Measurements from ENCODE around the gene HOXD1.

HOXD1 gene

DNA sequence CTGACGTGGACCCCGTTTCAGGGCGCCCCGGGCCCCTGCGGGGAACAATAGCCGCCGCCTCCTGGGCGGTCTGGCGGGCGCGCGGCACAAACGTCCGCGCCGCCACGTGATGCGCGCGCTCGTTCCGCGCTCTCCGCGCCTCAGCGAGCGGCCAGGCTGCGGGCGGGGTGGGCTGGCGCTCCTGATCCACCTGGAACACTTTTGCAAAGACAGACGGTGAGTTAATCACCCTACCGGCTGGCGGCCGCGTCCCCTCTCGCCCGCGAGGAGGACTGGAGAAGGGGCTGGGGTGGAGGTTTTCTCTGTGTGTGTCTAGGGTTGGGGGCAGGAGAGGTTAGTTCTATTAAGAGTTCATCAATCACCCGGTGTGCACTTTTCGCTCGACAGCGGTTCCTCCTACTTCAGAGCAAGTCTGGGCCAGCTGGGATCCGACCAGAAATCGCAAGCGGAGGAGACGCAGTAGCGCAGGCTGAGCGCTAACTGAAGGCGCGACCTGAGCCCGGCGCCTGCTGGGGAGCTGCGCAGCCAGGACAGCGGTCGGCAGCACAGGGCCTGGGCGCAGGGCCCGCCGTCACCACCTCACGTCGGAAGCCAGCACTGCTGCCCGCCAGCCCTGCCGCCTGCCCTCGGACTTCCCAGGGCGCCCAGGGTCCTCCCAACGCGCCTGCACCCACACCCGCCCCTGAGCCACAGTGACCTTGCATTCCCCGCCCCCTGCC, 10.3 kb upstream of the HOXD1 start:
- Histone ChIP-seq H2AFZ (ENCODE audit: low read depth, low read length) (no peak overlapping the region), H3K27me3 (ENCODE audit: insufficient read depth, low read length, poor library complexity) (peaks cover 24% of the 10 kb centered on the region), H3K36me3 (ENCODE audit: insufficient read depth, low read length) (no peaks in the 10 kb centered on the region), H3K4me3 (ENCODE audit: low read depth in 1 of 2, low read length in 2 of 2) (no peak overlapping the region), H4K20me1 (ENCODE audit: insufficient read depth, low read length) (no peaks in the 10 kb centered on the region), H3K4me2 (ENCODE audit: insufficient read depth, low read length) (no peak overlapping the region), H3K9me3 (ENCODE audit: insufficient read depth, low read length, severe bottlenecking) (no peaks in the 10 kb centered on the region), H3K79me2 (ENCODE audit: insufficient read depth, low read length) (no peaks in the 10 kb centered on the region), H3K27ac (ENCODE audit: low read length) (no peak overlapping the region), H3K9ac (ENCODE audit: low read depth, low read length) (no peak overlapping the region), H3K4me1 (ENCODE audit: insufficient read depth, low read length) (no peaks in the 10 kb centered on the region)
- TF ChIP-seq EZH2 (IDR thresholded peaks at IDR 0.05; ENCODE audit: borderline replicate concordance, low read depth, low read length, severe bottlenecking): no peak
- TF ChIP-seq, protein P1, sequence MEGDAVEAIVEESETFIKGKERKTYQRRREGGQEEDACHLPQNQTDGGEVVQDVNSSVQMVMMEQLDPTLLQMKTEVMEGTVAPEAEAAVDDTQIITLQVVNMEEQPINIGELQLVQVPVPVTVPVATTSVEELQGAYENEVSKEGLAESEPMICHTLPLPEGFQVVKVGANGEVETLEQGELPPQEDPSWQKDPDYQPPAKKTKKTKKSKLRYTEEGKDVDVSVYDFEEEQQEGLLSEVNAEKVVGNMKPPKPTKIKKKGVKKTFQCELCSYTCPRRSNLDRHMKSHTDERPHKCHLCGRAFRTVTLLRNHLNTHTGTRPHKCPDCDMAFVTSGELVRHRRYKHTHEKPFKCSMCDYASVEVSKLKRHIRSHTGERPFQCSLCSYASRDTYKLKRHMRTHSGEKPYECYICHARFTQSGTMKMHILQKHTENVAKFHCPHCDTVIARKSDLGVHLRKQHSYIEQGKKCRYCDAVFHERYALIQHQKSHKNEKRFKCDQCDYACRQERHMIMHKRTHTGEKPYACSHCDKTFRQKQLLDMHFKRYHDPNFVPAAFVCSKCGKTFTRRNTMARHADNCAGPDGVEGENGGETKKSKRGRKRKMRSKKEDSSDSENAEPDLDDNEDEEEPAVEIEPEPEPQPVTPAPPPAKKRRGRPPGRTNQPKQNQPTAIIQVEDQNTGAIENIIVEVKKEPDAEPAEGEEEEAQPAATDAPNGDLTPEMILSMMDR (IDR thresholded peaks at IDR 0.05; ENCODE audit: borderline replicate concordance, extremely low read depth, low read length, poor library complexity, severe bottlenecking): no peak
- DNase-seq (no peak), ATAC-seq (ENCODE audit: insufficient read depth, low read depth) (peak; percentile 31; the same call in 1 of the 3 replicates)

GRCh38 chr2:176178757-176179295, 9.6 kb upstream of the HOXD1 start:
- no peak overlapping the region for H2AFZ ChIP-seq (ENCODE audit: low read depth, low read length)
- no peak overlapping the region for H3K4me2 ChIP-seq (ENCODE audit: insufficient read depth, low read length)

GRCh38 chr2:176181551-176181950, 6.9 kb upstream of the HOXD1 start:
- no peaks in the 10 kb centered on the region for H3K9me3 ChIP-seq (ENCODE audit: insufficient read depth, low read length, severe bottlenecking)
- no peak overlapping the region for H3K27ac ChIP-seq (ENCODE audit: low read length)
- no peaks in the 10 kb centered on the region for H4K20me1 ChIP-seq (ENCODE audit: insufficient read depth, low read length)
- H3K4me3 ChIP-seq (ENCODE audit: low read depth in 1 of 2, low read length in 2 of 2): no peak overlapping the region
- H3K9ac ChIP-seq (ENCODE audit: low read depth, low read length): no peak overlapping the region
- H2AFZ ChIP-seq (ENCODE audit: low read depth, low read length): no peak overlapping the region
- TF ChIP-seq, protein P1 (IDR thresholded peaks at IDR 0.05; ENCODE audit: borderline replicate concordance, extremely low read depth, low read length, poor library complexity, severe bottlenecking): no peak
- TF ChIP-seq EZH2 (IDR thresholded peaks at IDR 0.05; ENCODE audit: borderline replicate concordance, low read depth, low read length, severe bottlenecking): no peak
- H3K79me2 ChIP-seq (ENCODE audit: insufficient read depth, low read length): no peaks in the 10 kb centered on the region
- no peaks in the 10 kb centered on the region for H3K4me1 ChIP-seq (ENCODE audit: insufficient read depth, low read length)
- H3K27me3 ChIP-seq (ENCODE audit: insufficient read depth, low read length, poor library complexity): peaks cover 15% of the 10 kb centered on the region
- ATAC-seq (ENCODE audit: insufficient read depth, low read depth) (no peak), DNase-seq (no peak)
- no peaks in the 10 kb centered on the region for H3K36me3 ChIP-seq (ENCODE audit: insufficient read depth, low read length)
- no peak overlapping the region for H3K4me2 ChIP-seq (ENCODE audit: insufficient read depth, low read length)

More at GRCh38 chr2:176178757-176179295, 9.6 kb upstream of the HOXD1 start:
- no peaks in the 10 kb centered on the region for H4K20me1 ChIP-seq (ENCODE audit: insufficient read depth, low read length)
- no peak overlapping the region for H3K9ac ChIP-seq (ENCODE audit: low read depth, low read length)
- H3K36me3 ChIP-seq (ENCODE audit: insufficient read depth, low read length): no peaks in the 10 kb centered on the region
- H3K4me1 ChIP-seq (ENCODE audit: insufficient read depth, low read length): no peaks in the 10 kb centered on the region
- ATAC-seq (ENCODE audit: insufficient read depth, low read depth) (no peak), DNase-seq (no peak)
- no peak overlapping the region for H3K27ac ChIP-seq (ENCODE audit: low read length)
- H3K27me3 ChIP-seq (ENCODE audit: insufficient read depth, low read length, poor library complexity): peaks cover 23% of the 10 kb centered on the region
- no peak overlapping the region for H3K4me3 ChIP-seq (ENCODE audit: low read depth in 1 of 2, low read length in 2 of 2)
- H3K9me3 ChIP-seq (ENCODE audit: insufficient read depth, low read length, severe bottlenecking): no peaks in the 10 kb centered on the region
- TF ChIP-seq, protein P1 (IDR thresholded peaks at IDR 0.05; ENCODE audit: borderline replicate concordance, extremely low read depth, low read length, poor library complexity, severe bottlenecking): no peak
- no peaks in the 10 kb centered on the region for H3K79me2 ChIP-seq (ENCODE audit: insufficient read depth, low read length)

Data from DND-41 (cell line).